Osteocyte (in vitro differentiated cells): ENCODE data around the gene WDR73. TPM values are rescaled to one million over a fixed set of nuclear protein-coding genes. Genes with fewer than 3 reads are reported as not detected.
"Not testable (repeated sequence)": the region's sequence is repeated elsewhere in the genome, so short reads cannot be mapped to it uniquely, and the experiment has no call there.

Experiments used
- DNase-seq: peaks from one replicate; pipeline ENCODE4 v3.0.0; 2021; ENCODE audit warnings: mixed read lengths; ENCODE audit not compliant: unreplicated experiment; ENCODE audit errors: extremely low spot score
- H3K27ac Mint-ChIP-seq: one replicate; pipeline ENCODE4 v1.8.0; 2021; ENCODE audit warnings: mild to moderate bottlenecking, mixed read lengths; ENCODE audit not compliant: unreplicated experiment
- H3K27me3 Mint-ChIP-seq: one replicate; pipeline ENCODE4 v1.8.0; 2021; ENCODE audit warnings: mixed read lengths; ENCODE audit not compliant: unreplicated experiment
- H3K36me3 Mint-ChIP-seq: one replicate; pipeline ENCODE4 v1.8.0; 2021; ENCODE audit warnings: mixed read lengths; ENCODE audit not compliant: unreplicated experiment
- H3K4me1 Mint-ChIP-seq: one replicate; pipeline ENCODE4 v1.8.0; 2021; ENCODE audit warnings: mixed read lengths; ENCODE audit not compliant: unreplicated experiment
- H3K4me3 Mint-ChIP-seq: one replicate; pipeline ENCODE4 v1.8.0; 2021; ENCODE audit warnings: mild to moderate bottlenecking, moderate library complexity, mixed read lengths; ENCODE audit not compliant: unreplicated experiment
- H3K9me3 Mint-ChIP-seq: one replicate; pipeline ENCODE4 v1.8.0; 2021; ENCODE audit warnings: mixed read lengths; ENCODE audit not compliant: unreplicated experiment
- CTCF ChIP-seq: fragments of 200-600 bp; sonication (generic); IDR thresholded peaks from 2 replicates; pipeline ENCODE4 v1.5.0; 2021; ENCODE audit warnings: antibody characterized with exemption, mild to moderate bottlenecking, moderate library complexity
- total RNA-seq: library from RNA; stranded (reverse); gene quantifications from 2 replicates; pipeline ENCODE4 v1.2.1, GENCODE V29; 2021

WDR73 gene
- total RNA-seq, 1 donor from 2014 or later: 22.2 TPM

DNA sequence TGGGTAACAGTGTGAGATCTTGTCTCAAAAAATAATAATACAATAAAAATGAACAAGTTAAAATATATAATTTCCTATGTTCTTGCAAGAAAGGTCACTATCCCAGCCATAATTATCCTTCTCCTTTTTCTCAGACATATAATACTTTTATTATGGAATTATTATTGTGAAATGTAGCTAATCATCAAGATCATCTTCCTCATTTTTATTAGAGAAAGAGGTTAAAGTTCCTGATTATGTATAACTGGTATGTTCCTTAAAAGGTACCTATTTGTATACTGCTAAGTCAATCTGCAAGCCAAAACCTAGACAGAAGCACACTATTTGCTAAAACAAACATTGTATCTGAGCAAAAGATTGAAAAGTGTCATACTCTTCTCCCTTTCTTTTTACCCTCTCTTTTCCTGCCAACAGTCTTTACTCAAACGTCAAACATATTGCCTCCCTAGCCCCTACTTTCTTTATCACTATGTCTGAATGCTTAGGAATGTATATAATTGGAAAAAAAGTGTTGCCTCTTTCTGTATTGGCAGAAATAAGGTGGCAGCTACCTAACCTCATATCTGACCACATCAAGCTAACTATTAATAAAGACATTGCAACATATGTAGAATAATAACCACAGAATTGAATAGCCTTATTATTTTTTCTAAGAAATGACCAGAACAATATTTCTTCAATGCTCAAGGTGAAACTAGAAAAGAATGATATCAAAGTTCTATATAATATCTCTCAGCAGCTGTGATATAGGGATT is 43.3 kb upstream of the WDR73 start:
- peaks cover 18% of the 10 kb centered on the region for H3K4me1 Mint-ChIP-seq
- no peaks in the 10 kb centered on the region for H3K36me3 Mint-ChIP-seq
- TF ChIP-seq CTCF: no peak
- H3K4me3 Mint-ChIP-seq: no peak overlapping the region
- DNase-seq: no peak
- no peaks in the 10 kb centered on the region for H3K9me3 Mint-ChIP-seq
- H3K27ac Mint-ChIP-seq: peak overlapping the region; percentile 0
- no peaks in the 10 kb centered on the region for H3K27me3 Mint-ChIP-seq

GRCh38 chr15:84696757-84697156 is 42.7 kb upstream of the WDR73 start:
- Mint-ChIP-seq H3K36me3 (peaks cover under 1% of the 10 kb centered on the region), H3K4me3 (no peak overlapping the region), H3K4me1 (peaks cover 18% of the 10 kb centered on the region), H3K9me3 (no peaks in the 10 kb centered on the region), H3K27me3 (no peaks in the 10 kb centered on the region), H3K27ac (no peak overlapping the region)
- no peak for DNase-seq
- TF ChIP-seq CTCF: no peak

- Mint-ChIP-seq H3K9me3 (no peaks in the 10 kb centered on the region), H3K4me3 (no peak overlapping the region), H3K36me3 (peaks cover 26% of the 10 kb centered on the region), H3K27me3 (no peaks in the 10 kb centered on the region), H3K27ac (peak overlapping the region; percentile 19), H3K4me1 (peaks cover 8% of the 10 kb centered on the region)
- no peak for TF ChIP-seq CTCF
- no peak for DNase-seq
Measured at GRCh38 chr15:84690342-84690741, 36.3 kb upstream of the WDR73 start.

GRCh38 chr15:84689858-84690257 is 35.8 kb upstream of the WDR73 start:
- no peak for DNase-seq
- no peak for TF ChIP-seq CTCF
- Mint-ChIP-seq H3K4me1 (peaks cover 11% of the 10 kb centered on the region), H3K36me3 (peaks cover 28% of the 10 kb centered on the region), H3K4me3 (no peak overlapping the region), H3K27me3 (no peaks in the 10 kb centered on the region), H3K27ac (no peak overlapping the region), H3K9me3 (no peaks in the 10 kb centered on the region)

GRCh38 chr15:84686446-84686845 is 32.4 kb upstream of the WDR73 start:
- H3K4me1 Mint-ChIP-seq: peaks cover 12% of the 10 kb centered on the region
- H3K9me3 Mint-ChIP-seq, H3K27me3 Mint-ChIP-seq, DNase-seq, H3K4me3 Mint-ChIP-seq: not testable (repeated sequence)
- peaks cover 36% of the 10 kb centered on the region for H3K36me3 Mint-ChIP-seq
- peak overlapping the region; percentile 87 for H3K27ac Mint-ChIP-seq
